CD4-positive, alpha-beta T cell treated with Interleukin-17A for 1 hour (primary cell): Measurements from ENCODE around the gene NKAIN2.
"Not testable (repeated sequence)": the region's sequence is repeated elsewhere in the genome, so short reads cannot be mapped to it uniquely, and the experiment has no call there.

Experiments used
- DNase-seq: peaks from one replicate; pipeline ENCODE4 v3.0.0-alpha.2; 2020

The NKAIN2 gene

GRCh38 chr6:123896869-123897268, 93.2 kb downstream of the NKAIN2 start:
- DNase-seq: no peak

- DNase-seq: no peak
These were observed 94.3 kb downstream of the NKAIN2 start for GRCh38 chr6:123897965-123898364.

- DNase-seq: no peak
These were observed 95.0 kb downstream of the NKAIN2 start for GRCh38 chr6:123898665-123899064.

- DNase-seq: no peak
These were observed 96.1 kb downstream of the NKAIN2 start for GRCh38 chr6:123899745-123900144.

- DNase-seq: no peak
These were observed 97.8 kb downstream of the NKAIN2 start for GRCh38 chr6:123901436-123901835.

GRCh38 chr6:123902738-123903313, 99.2 kb downstream of the NKAIN2 start:
- no peak for DNase-seq

- DNase-seq: no peak
These were observed 100.6 kb downstream of the NKAIN2 start for GRCh38 chr6:123904228-123904627.

GRCh38 chr6:123908797-123909196, 105.1 kb downstream of the NKAIN2 start:
- DNase-seq: no peak

GRCh38 chr6:123909989-123910388, 106.3 kb downstream of the NKAIN2 start:
- DNase-seq: no peak

- DNase-seq: no peak
These were observed 110.2 kb downstream of the NKAIN2 start for GRCh38 chr6:123913863-123914262.

- not testable (repeated sequence) for DNase-seq
These were observed 119.7 kb downstream of the NKAIN2 start for GRCh38 chr6:123923379-123923778.

GRCh38 chr6:123925350-123925749, 121.7 kb downstream of the NKAIN2 start:
- no peak for DNase-seq

GRCh38 chr6:123925842-123926399, 122.3 kb downstream of the NKAIN2 start:
- DNase-seq: no peak

GRCh38 chr6:123928529-123928928, 124.9 kb downstream of the NKAIN2 start:
- no peak for DNase-seq

- no peak for DNase-seq
These were observed 128.3 kb downstream of the NKAIN2 start for GRCh38 chr6:123931928-123932327.

GRCh38 chr6:123940551-123940950, 136.9 kb downstream of the NKAIN2 start:
- DNase-seq: no peak

GRCh38 chr6:123941855-123942254, 138.2 kb downstream of the NKAIN2 start:
- DNase-seq: no peak

GRCh38 chr6:123945386-123945785, 141.7 kb downstream of the NKAIN2 start:
- no peak for DNase-seq

- no peak for DNase-seq
These were observed 150.3 kb downstream of the NKAIN2 start for GRCh38 chr6:123953920-123954319.

- no peak for DNase-seq
These were observed 153.0 kb downstream of the NKAIN2 start for GRCh38 chr6:123956492-123957139.

GRCh38 chr6:123962508-123962907, 158.8 kb downstream of the NKAIN2 start:
- DNase-seq: no peak

GRCh38 chr6:123965894-123966293, 162.2 kb downstream of the NKAIN2 start:
- no peak for DNase-seq

GRCh38 chr6:123966618-123967017, 163.0 kb downstream of the NKAIN2 start:
- DNase-seq: no peak

GRCh38 chr6:123967905-123968304, 164.2 kb downstream of the NKAIN2 start:
- no peak for DNase-seq
